Mesendoderm (in vitro differentiated cells): ENCODE data around the gene TCP11L1.
A peak's percentile ranks its signal among the peaks of the same experiment; 100 is the strongest.

Experiments used
- DNase-seq: peaks from one replicate; pipeline ENCODE4 v3.0.0; 2013
- H2AK5ac ChIP-seq: 2 replicates; pipeline ENCODE4 v1.6.1; 2013; ENCODE audit warnings: low read length, inconsistent platforms
- H2BK120ac ChIP-seq: 2 replicates; pipeline ENCODE4 v1.6.1; 2013; ENCODE audit warnings: low read depth, mild to moderate bottlenecking, low read length, moderate library complexity, mixed read lengths
- H2BK15ac ChIP-seq: replicated peaks from 2 replicates; pipeline ENCODE4 v1.6.1; 2013; ENCODE audit warnings: low read depth, mild to moderate bottlenecking, moderate library complexity
- H2BK5ac ChIP-seq: 2 replicates; pipeline ENCODE4 v1.6.1; 2013; ENCODE audit warnings: low read length, inconsistent platforms
- H3K18ac ChIP-seq: 2 replicates; pipeline ENCODE4 v1.6.1; 2013; ENCODE audit warnings: mild to moderate bottlenecking, low read length, mixed read lengths
- H3K23ac ChIP-seq: one replicate; pipeline ENCODE4 v1.6.1; 2013; ENCODE audit warnings: low read length
- H3K27ac ChIP-seq: 2 replicates; pipeline ENCODE4 v1.5.1; 2013; ENCODE audit warnings: low read depth, mild to moderate bottlenecking, inconsistent platforms, low read length, moderate library complexity
- H3K27me3 ChIP-seq: 2 replicates; pipeline ENCODE4 v1.6.1; 2013; ENCODE audit warnings: low read length, control low read depth, mild to moderate bottlenecking, inconsistent platforms; ENCODE audit not compliant: insufficient read depth, poor library complexity
- H3K36me3 ChIP-seq: 2 replicates; pipeline ENCODE4 v1.6.1; 2013; ENCODE audit warnings: low read length, inconsistent platforms; ENCODE audit not compliant: control insufficient read depth, insufficient read depth
- H3K4ac ChIP-seq: one replicate; pipeline ENCODE4 v1.6.1; 2013; ENCODE audit warnings: low read depth, mild to moderate bottlenecking, low read length, moderate library complexity
- H3K4me1 ChIP-seq: 2 replicates; pipeline ENCODE4 v1.6.1; 2013; ENCODE audit warnings: low read depth, low read length, inconsistent platforms; ENCODE audit not compliant: control insufficient read depth
- H3K4me2 ChIP-seq: 2 replicates; pipeline ENCODE4 v1.6.1; 2013; ENCODE audit warnings: low read length
- H3K4me3 ChIP-seq: 2 replicates; pipeline ENCODE4 v1.5.1; 2013; ENCODE audit warnings: mild to moderate bottlenecking, low read length
- H3K56ac ChIP-seq: one replicate; pipeline ENCODE4 v1.6.1; 2013; ENCODE audit warnings: low read length
- H3K79me1 ChIP-seq: 2 replicates; pipeline ENCODE4 v1.6.1; 2013; ENCODE audit warnings: low read length, inconsistent platforms
- H3K79me2 ChIP-seq: 2 replicates; pipeline ENCODE4 v1.6.1; 2013; ENCODE audit warnings: mild to moderate bottlenecking, low read length; ENCODE audit not compliant: control insufficient read depth, insufficient read depth
- H3K9ac ChIP-seq: 2 replicates; pipeline ENCODE4 v1.6.1; 2013; ENCODE audit warnings: low read length, inconsistent platforms
- H4K5ac ChIP-seq: one replicate; pipeline ENCODE4 v1.6.1; 2013; ENCODE audit warnings: low read length
- H4K8ac ChIP-seq: one replicate; pipeline ENCODE4 v1.6.1; 2013; ENCODE audit warnings: low read depth, mild to moderate bottlenecking, control low read depth, low read length, moderate library complexity
- WGBS: extraction: QIAGEN DNeasy Blood & Tissue Kit; methylation state at CpG from one replicate; pipeline ENCODE4 v1.1.7; 2013; ENCODE audit warnings: low lambda C conversion rate, missing lambda C conversion rate; ENCODE audit not compliant: insufficient coverage; ENCODE audit errors: extremely low coverage; 5-methylcytosine and 5-hydroxymethylcytosine counted together

The TCP11L1 gene

GRCh38 chr11:33063326-33063881, 24.0 kb downstream of the TCP11L1 start:
- Histone ChIP-seq H3K4me1 (no peaks in the 10 kb centered on the region), H4K5ac (no peak overlapping the region), H3K4me3 (no peak overlapping the region), H2BK5ac (no peak overlapping the region), H3K23ac (no peak overlapping the region), H2AK5ac (no peak overlapping the region), H3K79me2 (no peaks in the 10 kb centered on the region), H2BK15ac (no peak overlapping the region), H4K8ac (no peak overlapping the region), H3K36me3 (peaks cover 13% of the 10 kb centered on the region), H3K56ac (no peak overlapping the region), H3K9ac (no peak overlapping the region), H3K79me1 (no peaks in the 10 kb centered on the region), H3K18ac (no peak overlapping the region), H3K4ac (no peak overlapping the region), H2BK120ac (no peak overlapping the region), H3K27me3 (no peaks in the 10 kb centered on the region), H3K4me2 (no peak overlapping the region), H3K27ac (no peak overlapping the region)
- DNase-seq = no peak
- no CpG with 5 or more reads among the region's 3 CpGs for WGBS

GRCh38 chr11:33064033-33064825, 24.9 kb downstream of the TCP11L1 start:
- Histone ChIP-seq H2BK120ac (no peak overlapping the region), H3K4me2 (no peak overlapping the region), H3K79me2 (no peaks in the 10 kb centered on the region), H3K79me1 (no peaks in the 10 kb centered on the region), H3K56ac (no peak overlapping the region), H3K9ac (no peak overlapping the region), H3K18ac (no peak overlapping the region), H3K27ac (no peak overlapping the region), H3K4ac (no peak overlapping the region), H3K36me3 (peaks cover 15% of the 10 kb centered on the region), H2BK5ac (no peak overlapping the region), H3K4me3 (no peak overlapping the region), H3K4me1 (no peaks in the 10 kb centered on the region), H3K23ac (no peak overlapping the region), H4K5ac (no peak overlapping the region), H2BK15ac (no peak overlapping the region), H4K8ac (no peak overlapping the region), H3K27me3 (no peaks in the 10 kb centered on the region), H2AK5ac (no peak overlapping the region)
- DNase-seq = no peak
- WGBS = no CpG with 5 or more reads among the region's 11 CpGs

GRCh38 chr11:33064866-33065265, 25.5 kb downstream of the TCP11L1 start:
- Histone ChIP-seq H3K9ac (no peak overlapping the region), H3K27ac (no peak overlapping the region), H4K8ac (no peak overlapping the region), H3K79me1 (no peaks in the 10 kb centered on the region), H3K4me1 (no peaks in the 10 kb centered on the region), H3K4me3 (no peak overlapping the region), H2BK15ac (no peak overlapping the region), H3K56ac (no peak overlapping the region), H2BK5ac (no peak overlapping the region), H3K18ac (no peak overlapping the region), H3K36me3 (peaks cover 16% of the 10 kb centered on the region), H2BK120ac (no peak overlapping the region), H3K4me2 (no peak overlapping the region), H4K5ac (no peak overlapping the region), H2AK5ac (no peak overlapping the region), H3K27me3 (no peaks in the 10 kb centered on the region), H3K79me2 (no peaks in the 10 kb centered on the region), H3K4ac (no peak overlapping the region), H3K23ac (no peak overlapping the region)
- no CpG with 5 or more reads among the region's 5 CpGs for WGBS
- no peak for DNase-seq

GRCh38 chr11:33065445-33066178, 26.2 kb downstream of the TCP11L1 start:
- H3K27ac ChIP-seq = no peak overlapping the region
- H3K79me1 ChIP-seq = no peaks in the 10 kb centered on the region
- H2AK5ac ChIP-seq = no peak overlapping the region
- H3K56ac ChIP-seq = no peak overlapping the region
- no peak overlapping the region for H2BK15ac ChIP-seq
- H3K18ac ChIP-seq = no peak overlapping the region
- H3K27me3 ChIP-seq = no peaks in the 10 kb centered on the region
- H4K8ac ChIP-seq = no peak overlapping the region
- no peak overlapping the region for H4K5ac ChIP-seq
- H3K4me2 ChIP-seq = no peak overlapping the region
- no peak overlapping the region for H3K9ac ChIP-seq
- no peaks in the 10 kb centered on the region for H3K4me1 ChIP-seq
- no peak overlapping the region for H3K23ac ChIP-seq
- no CpG with 5 or more reads among the region's 22 CpGs for WGBS
- H3K4ac ChIP-seq = no peak overlapping the region
- H3K4me3 ChIP-seq = no peak overlapping the region
- H3K36me3 ChIP-seq = peaks cover 13% of the 10 kb centered on the region
- no peaks in the 10 kb centered on the region for H3K79me2 ChIP-seq
- peak; percentile 90 for DNase-seq
- H2BK5ac ChIP-seq = no peak overlapping the region
- no peak overlapping the region for H2BK120ac ChIP-seq

GRCh38 chr11:33067294-33067693, 27.9 kb downstream of the TCP11L1 start:
- no peaks in the 10 kb centered on the region for H3K79me1 ChIP-seq
- H3K56ac ChIP-seq = no peak overlapping the region
- no peak overlapping the region for H3K27ac ChIP-seq
- H4K8ac ChIP-seq = no peak overlapping the region
- H3K4me1 ChIP-seq = no peaks in the 10 kb centered on the region
- no peak overlapping the region for H2BK5ac ChIP-seq
- no CpG with 5 or more reads among the region's 3 CpGs for WGBS
- H3K79me2 ChIP-seq = no peaks in the 10 kb centered on the region
- H3K4me2 ChIP-seq = no peak overlapping the region
- H2BK120ac ChIP-seq = no peak overlapping the region
- no peak overlapping the region for H3K23ac ChIP-seq
- no peak overlapping the region for H3K9ac ChIP-seq
- no peak overlapping the region for H3K4ac ChIP-seq
- no peak overlapping the region for H2AK5ac ChIP-seq
- no peak for DNase-seq
- H3K27me3 ChIP-seq = no peaks in the 10 kb centered on the region
- H3K36me3 ChIP-seq = peaks cover 12% of the 10 kb centered on the region
- no peak overlapping the region for H4K5ac ChIP-seq
- H3K18ac ChIP-seq = no peak overlapping the region
- no peak overlapping the region for H3K4me3 ChIP-seq
- no peak overlapping the region for H2BK15ac ChIP-seq
